Prostate gland (tissue), 2 donors: ENCODE measurements around the gene SMIM29.

ENCODE experiments used
- POLR2A ChIP-seq: fragments of 450-650 bp; IDR thresholded peaks from one replicate; pipeline ENCODE4 v1.6.1; 2016; ENCODE audit warnings: antibody characterized with exemption, mild to moderate bottlenecking
- POLR2AphosphoS5 ChIP-seq: sonication (generic); formaldehyde crosslinking; IDR thresholded peaks from one replicate; pipeline ENCODE4 v1.6.1; 2017; ENCODE audit warnings: antibody characterized with exemption
- TF ChIP-seq, protein P1 (sequence below), 4 experiments: fragments of 200-600 bp in 2 of 4; fragments of 450-650 bp in 2 of 4; sonication (generic) in 2 of 4; IDR thresholded peaks; 1 replicate in 3 of 4; 2 replicates in 1 of 4; pipeline ENCODE4 v1.5.1; 2016 to 2019; ENCODE audit warnings: antibody characterized with exemption in 4 of 4, mild to moderate bottlenecking in 2 of 4, moderate library complexity in 2 of 4

DNA sequence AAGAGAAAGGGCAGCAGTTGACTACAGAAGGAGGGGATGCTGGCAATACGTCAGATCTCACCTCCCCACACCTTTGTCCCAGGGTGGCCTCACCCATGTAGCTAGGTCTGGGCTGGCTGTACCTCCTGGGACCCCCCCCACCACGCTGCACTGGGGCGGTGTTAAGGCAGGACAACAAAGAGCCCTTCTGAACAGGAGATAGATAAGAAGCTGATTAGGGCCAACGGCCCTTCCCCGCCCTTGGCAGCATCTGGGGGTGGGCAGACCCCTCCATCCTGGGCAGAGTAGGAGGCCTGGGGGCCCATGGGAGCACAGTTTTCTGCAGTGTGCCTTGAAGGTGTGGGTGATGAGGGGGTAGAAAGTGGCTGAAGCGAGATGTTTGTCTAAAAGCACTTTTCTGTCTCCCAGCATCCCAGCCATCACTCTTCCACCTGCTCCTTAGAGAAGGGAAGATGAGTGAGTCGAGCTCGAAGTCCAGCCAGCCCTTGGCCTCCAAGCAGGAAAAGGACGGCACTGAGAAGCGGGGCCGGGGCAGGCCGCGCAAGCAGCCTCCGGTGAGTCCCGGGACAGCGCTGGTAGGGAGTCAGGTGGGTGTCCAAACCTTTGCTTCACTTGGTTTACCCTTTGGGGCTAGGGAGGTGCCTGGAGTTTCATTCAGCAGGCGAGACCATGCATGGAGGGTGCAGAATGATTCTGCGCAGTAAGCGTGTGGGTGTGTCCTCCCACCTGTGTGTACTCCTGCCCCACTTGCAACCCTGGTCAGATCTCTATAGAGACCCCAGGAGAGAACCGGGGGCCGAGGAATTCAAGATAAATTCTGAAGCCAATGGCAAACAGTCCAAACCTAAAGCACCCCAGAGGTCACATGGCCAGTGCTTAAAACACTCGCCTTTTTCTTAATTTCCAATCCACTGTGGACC lies 8.2 kb downstream of the SMIM29 start:
- no peak for TF ChIP-seq POLR2A
- no peak for TF ChIP-seq POLR2AphosphoS5
- TF ChIP-seq, protein P1, sequence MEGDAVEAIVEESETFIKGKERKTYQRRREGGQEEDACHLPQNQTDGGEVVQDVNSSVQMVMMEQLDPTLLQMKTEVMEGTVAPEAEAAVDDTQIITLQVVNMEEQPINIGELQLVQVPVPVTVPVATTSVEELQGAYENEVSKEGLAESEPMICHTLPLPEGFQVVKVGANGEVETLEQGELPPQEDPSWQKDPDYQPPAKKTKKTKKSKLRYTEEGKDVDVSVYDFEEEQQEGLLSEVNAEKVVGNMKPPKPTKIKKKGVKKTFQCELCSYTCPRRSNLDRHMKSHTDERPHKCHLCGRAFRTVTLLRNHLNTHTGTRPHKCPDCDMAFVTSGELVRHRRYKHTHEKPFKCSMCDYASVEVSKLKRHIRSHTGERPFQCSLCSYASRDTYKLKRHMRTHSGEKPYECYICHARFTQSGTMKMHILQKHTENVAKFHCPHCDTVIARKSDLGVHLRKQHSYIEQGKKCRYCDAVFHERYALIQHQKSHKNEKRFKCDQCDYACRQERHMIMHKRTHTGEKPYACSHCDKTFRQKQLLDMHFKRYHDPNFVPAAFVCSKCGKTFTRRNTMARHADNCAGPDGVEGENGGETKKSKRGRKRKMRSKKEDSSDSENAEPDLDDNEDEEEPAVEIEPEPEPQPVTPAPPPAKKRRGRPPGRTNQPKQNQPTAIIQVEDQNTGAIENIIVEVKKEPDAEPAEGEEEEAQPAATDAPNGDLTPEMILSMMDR (IDR thresholded peaks at IDR 0.05) = no peak
